Nephron (organoid): ENCODE results near the gene NEK7.

Experiments
- H3K27ac Mint-ChIP-seq, 3 experiments: 2 replicates each; pipeline ENCODE4 v1.8.0; 2020; ENCODE audit warnings: mixed read lengths in 3 of 3, mild to moderate bottlenecking in 2 of 3, moderate library complexity in 1 of 3
- H3K27me3 Mint-ChIP-seq: 2 replicates; pipeline ENCODE4 v1.8.0; 2021; ENCODE audit warnings: low read depth, mild to moderate bottlenecking, moderate library complexity, mixed read lengths
- H3K36me3 Mint-ChIP-seq: 2 replicates; pipeline ENCODE4 v1.8.0; 2020; ENCODE audit warnings: low read depth, mixed read lengths
- H3K4me1 Mint-ChIP-seq: 2 replicates; pipeline ENCODE4 v1.8.0; 2020; ENCODE audit warnings: mixed read lengths
- H3K4me3 Mint-ChIP-seq, 3 experiments: 2 replicates each; pipeline ENCODE4 v1.8.0; 2020; ENCODE audit warnings: mild to moderate bottlenecking in 3 of 3, mixed read lengths in 3 of 3, moderate library complexity in 2 of 3
- H3K9me3 Mint-ChIP-seq: 2 replicates; pipeline ENCODE4 v1.8.0; 2020; ENCODE audit warnings: mixed read lengths
- TF ChIP-seq, protein P1 (sequence below), 3 experiments: fragments of 200-600 bp; sonication (generic); IDR thresholded peaks; one replicate each; pipeline ENCODE4 v1.5.0; 2021; ENCODE audit warnings: antibody characterized with exemption in 3 of 3; ENCODE audit not compliant: unreplicated experiment in 3 of 3

NEK7 gene

DNA sequence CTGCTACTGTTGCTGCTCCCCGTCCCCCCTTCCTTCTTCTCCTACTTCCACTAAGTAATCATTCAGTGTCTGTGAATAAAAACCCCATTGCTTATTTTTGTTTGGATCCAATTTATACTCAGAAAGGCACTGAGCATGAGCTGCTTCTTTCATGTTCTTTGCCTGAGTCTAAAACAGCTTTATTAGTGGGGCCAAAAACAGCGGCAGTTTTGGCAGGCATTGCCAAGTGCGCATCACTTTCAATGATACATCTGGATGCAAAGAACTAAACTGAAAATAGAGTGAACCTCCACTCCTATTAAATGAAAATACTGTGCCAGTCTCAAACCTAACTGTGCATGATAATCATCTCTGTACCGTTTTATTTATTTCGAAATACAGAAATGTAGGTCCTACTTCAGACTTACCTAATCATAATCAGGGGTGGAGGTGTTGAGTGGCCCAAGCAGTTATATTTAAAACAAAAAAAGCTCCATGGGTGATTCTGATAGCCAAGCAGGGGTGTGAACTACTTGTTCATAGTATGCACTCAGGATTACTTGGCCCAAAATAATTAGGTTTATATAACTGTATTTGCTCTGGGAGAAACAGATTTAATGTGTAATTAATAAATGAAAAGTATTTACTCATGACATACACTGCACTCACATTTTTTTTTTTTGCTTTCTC, 48.4 kb downstream of the NEK7 start:
- Mint-ChIP-seq H3K4me3 (no peak overlapping the region), H3K27ac (peak overlapping the region in 2 of 3 experiments; percentile 10 to 41), H3K27me3 (no peaks in the 10 kb centered on the region), H3K36me3 (peaks cover 4% of the 10 kb centered on the region), H3K9me3 (no peaks in the 10 kb centered on the region), H3K4me1 (peaks cover 24% of the 10 kb centered on the region)
- TF ChIP-seq, protein P1, sequence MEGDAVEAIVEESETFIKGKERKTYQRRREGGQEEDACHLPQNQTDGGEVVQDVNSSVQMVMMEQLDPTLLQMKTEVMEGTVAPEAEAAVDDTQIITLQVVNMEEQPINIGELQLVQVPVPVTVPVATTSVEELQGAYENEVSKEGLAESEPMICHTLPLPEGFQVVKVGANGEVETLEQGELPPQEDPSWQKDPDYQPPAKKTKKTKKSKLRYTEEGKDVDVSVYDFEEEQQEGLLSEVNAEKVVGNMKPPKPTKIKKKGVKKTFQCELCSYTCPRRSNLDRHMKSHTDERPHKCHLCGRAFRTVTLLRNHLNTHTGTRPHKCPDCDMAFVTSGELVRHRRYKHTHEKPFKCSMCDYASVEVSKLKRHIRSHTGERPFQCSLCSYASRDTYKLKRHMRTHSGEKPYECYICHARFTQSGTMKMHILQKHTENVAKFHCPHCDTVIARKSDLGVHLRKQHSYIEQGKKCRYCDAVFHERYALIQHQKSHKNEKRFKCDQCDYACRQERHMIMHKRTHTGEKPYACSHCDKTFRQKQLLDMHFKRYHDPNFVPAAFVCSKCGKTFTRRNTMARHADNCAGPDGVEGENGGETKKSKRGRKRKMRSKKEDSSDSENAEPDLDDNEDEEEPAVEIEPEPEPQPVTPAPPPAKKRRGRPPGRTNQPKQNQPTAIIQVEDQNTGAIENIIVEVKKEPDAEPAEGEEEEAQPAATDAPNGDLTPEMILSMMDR (IDR thresholded peaks at IDR 0.05; ENCODE audit: unreplicated experiment in 3 of 3) = no peak

DNA sequence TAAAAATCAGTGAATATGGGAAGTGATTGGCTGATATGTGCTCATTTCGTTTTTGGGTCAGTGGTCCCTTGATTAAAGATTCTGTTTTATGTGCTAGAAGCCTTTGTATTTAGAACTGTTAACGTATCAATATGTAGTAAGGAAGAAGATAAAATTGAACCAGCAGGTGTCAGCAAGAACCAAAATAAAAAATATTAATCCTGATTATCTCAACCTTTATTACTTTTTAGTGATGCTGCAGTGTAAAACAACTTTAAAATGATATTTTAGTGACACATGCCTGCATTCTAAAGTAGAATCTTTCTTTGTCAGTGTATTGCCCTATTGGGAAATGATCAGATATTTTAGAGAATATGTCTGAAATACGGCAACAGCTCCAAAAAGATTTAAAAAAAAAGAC, 49.5 kb downstream of the NEK7 start:
- Mint-ChIP-seq H3K27me3 (no peaks in the 10 kb centered on the region), H3K27ac (no peak overlapping the region), H3K9me3 (peaks cover 1% of the 10 kb centered on the region), H3K36me3 (peaks cover 9% of the 10 kb centered on the region), H3K4me1 (peaks cover 17% of the 10 kb centered on the region), H3K4me3 (no peak overlapping the region)
- TF ChIP-seq, protein P1 (IDR thresholded peaks at IDR 0.05; ENCODE audit: unreplicated experiment in 3 of 3) = no peak

DNA sequence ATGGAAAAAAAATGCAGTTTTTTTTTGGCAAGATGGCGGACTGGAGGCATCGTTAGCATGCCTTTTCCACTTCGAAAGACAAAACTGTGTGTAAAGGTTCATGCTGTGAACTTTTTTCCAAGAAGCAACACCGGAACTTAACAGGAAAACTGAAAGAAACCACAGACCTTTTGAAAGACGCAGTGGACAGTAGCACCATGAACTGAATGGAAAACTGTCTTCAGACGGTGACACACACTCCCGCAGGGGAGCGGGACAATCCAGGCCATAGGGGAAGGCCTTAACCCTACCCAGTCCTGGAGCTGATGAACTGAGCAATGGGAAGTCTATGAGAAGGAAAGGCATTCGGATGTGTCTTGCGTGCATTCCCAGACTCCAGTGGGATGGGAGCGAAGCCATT, 54.9 kb downstream of the NEK7 start:
- H3K4me1 Mint-ChIP-seq = no peaks in the 10 kb centered on the region
- no peak overlapping the region for H3K27ac Mint-ChIP-seq

DNA sequence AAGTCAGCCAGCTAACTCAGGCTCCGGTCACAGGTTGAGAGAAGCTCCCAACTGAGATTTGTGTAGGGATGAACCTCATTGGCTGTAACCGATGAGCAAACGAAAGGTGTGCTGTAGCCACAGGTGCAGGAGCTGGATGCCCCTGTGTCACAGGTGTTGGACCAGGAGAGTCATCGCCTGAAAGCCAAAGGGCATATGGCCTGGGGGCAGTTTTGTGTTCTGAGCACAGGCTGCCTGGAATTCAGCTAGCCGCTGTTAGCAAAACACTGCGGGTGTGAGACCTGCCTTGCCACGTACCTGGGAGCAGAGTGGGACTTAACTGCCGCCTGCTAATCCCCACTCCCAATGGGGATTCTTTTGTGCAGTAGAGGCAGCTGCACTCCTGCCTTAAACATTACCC, 55.3 kb downstream of the NEK7 start:
- Mint-ChIP-seq H3K4me3 (no peak overlapping the region), H3K4me1 (no peaks in the 10 kb centered on the region), H3K27me3 (no peaks in the 10 kb centered on the region), H3K36me3 (peaks cover 59% of the 10 kb centered on the region), H3K27ac (no peak overlapping the region), H3K9me3 (peaks cover 41% of the 10 kb centered on the region)
- TF ChIP-seq, protein P1 (IDR thresholded peaks at IDR 0.05; ENCODE audit: unreplicated experiment in 3 of 3) = no peak

More for the DNA sequence above, 54.9 kb downstream of the NEK7 start:
- Mint-ChIP-seq H3K27me3 (no peaks in the 10 kb centered on the region), H3K9me3 (peaks cover 38% of the 10 kb centered on the region), H3K36me3 (peaks cover 57% of the 10 kb centered on the region), H3K4me3 (no peak overlapping the region)
- TF ChIP-seq, protein P1 (IDR thresholded peaks at IDR 0.05; ENCODE audit: unreplicated experiment in 3 of 3) = no peak

DNA sequence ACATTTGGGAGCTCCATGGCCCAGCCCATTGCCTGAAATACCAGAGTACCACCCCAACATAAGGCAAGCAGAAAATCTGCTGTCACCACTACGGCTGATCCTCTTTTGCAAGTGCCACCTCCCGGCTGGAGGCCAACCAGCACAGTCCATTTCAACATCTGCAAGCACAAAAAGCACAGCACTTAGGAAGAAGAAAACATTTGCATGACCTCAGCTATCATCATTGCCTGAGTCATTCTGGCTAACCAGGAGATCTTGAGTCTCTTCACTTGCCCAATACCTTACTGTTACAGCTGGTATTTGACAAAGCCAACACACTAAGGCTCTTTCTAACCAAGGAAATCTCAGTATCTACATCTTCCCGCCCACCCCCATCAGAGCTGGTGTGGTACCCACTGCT, 55.9 kb downstream of the NEK7 start:
- H3K9me3 Mint-ChIP-seq = peaks cover 46% of the 10 kb centered on the region
- TF ChIP-seq, protein P1 (IDR thresholded peaks at IDR 0.05; ENCODE audit: unreplicated experiment in 3 of 3) = no peak
- no peak overlapping the region for H3K4me3 Mint-ChIP-seq
- H3K27me3 Mint-ChIP-seq = no peaks in the 10 kb centered on the region
- no peak overlapping the region for H3K27ac Mint-ChIP-seq
- H3K36me3 Mint-ChIP-seq = peaks cover 63% of the 10 kb centered on the region
- H3K4me1 Mint-ChIP-seq = no peaks in the 10 kb centered on the region

DNA sequence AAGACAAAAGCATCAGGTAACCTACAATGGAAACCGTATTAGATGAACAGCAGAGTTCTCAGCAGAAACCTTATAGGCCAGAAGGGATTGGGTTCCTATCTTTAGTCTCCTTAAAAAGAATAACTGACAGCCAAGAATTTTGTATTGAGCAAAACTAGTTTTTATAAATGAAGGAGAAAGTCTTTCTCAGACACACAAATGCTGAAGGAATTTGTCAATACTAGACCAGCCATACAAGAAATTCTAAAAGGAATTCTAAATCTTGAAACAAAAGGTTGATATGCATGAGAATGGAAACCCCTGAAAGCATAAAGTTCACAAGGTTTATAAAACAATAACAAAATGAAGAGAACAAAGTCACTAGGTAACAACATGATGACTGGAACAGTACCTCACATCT, 58.1 kb downstream of the NEK7 start:
- Mint-ChIP-seq H3K27me3 (no peaks in the 10 kb centered on the region), H3K27ac (no peak overlapping the region), H3K36me3 (peaks cover 67% of the 10 kb centered on the region), H3K4me1 (no peaks in the 10 kb centered on the region), H3K9me3 (peaks cover 52% of the 10 kb centered on the region), H3K4me3 (no peak overlapping the region)
- TF ChIP-seq, protein P1 (IDR thresholded peaks at IDR 0.05; ENCODE audit: unreplicated experiment in 3 of 3) = no peak
